Measurements from ENCODE around the gene LRMDA. TPM values are rescaled to one million over a fixed set of nuclear protein-coding genes. Genes with fewer than 3 reads are reported as not detected.

The LRMDA gene
- total and polyA plus RNA-seq, 2 of the 4 experiments (the other 2 are of a cell fraction), result 0.07 TPM; not detected in 1

GRCh38 chr10:75761289-75761688 is 329.9 kb downstream of the LRMDA start:
- intact Hi-C loops (cut with micrococcal nuclease), result no loop called here

More at GRCh38 chr10:75761289-75761688, 329.9 kb downstream of the LRMDA start:
- no peaks in the 10 kb centered on the region for H3K9me3 ChIP-seq (ENCODE audit: control insufficient read depth, insufficient read depth, low read length)
- H4K5ac ChIP-seq (ENCODE audit: low read depth, low read length), result no peak overlapping the region
- no peak overlapping the region for H2AK9ac ChIP-seq (replicated peaks; ENCODE audit: low read depth, low read length, poor library complexity)
- no peak overlapping the region for H3K4me2 ChIP-seq (ENCODE audit: low read depth, low read length)
- no peak overlapping the region for H2BK15ac ChIP-seq (ENCODE audit: low read depth, low read length)
- H3K9ac ChIP-seq (ENCODE audit: low read depth, low read length), result no peak overlapping the region
- H3K79me1 ChIP-seq (ENCODE audit: low read depth in 1 of 2, low read length in 2 of 2), result no peaks in the 10 kb centered on the region
- H3K18ac ChIP-seq (ENCODE audit: low read depth, low read length), result no peak overlapping the region
- no peak for DNase-seq
- ATAC-seq (ENCODE audit: low read depth), result no peak
- no peak overlapping the region for H2BK5ac ChIP-seq (ENCODE audit: low read depth, low read length, poor library complexity, severe bottlenecking)
- no peak overlapping the region for H3K56ac ChIP-seq (ENCODE audit: extremely low read depth, insufficient read depth, low read length)
- no peak overlapping the region for H3K14ac ChIP-seq (replicated peaks; ENCODE audit: low read depth, low read length)
- H3K4me3 ChIP-seq (ENCODE audit: insufficient read depth, low read depth, low read length), result no peak overlapping the region
- H3K27ac ChIP-seq (ENCODE audit: insufficient read depth, low read length), result no peak overlapping the region
- in situ Hi-C loops (cut with MboI; ENCODE audit: low sequenced_read_pairs), result no loop called here
- no peak overlapping the region for H4K8ac ChIP-seq (ENCODE audit: low read depth in 2 of 2, low read length in 2 of 2)
- no TSS peak for BruUV-seq (replicated peaks)
- no peak overlapping the region for H3K4ac ChIP-seq (ENCODE audit: low read depth, low read length)
- H4K20me1 ChIP-seq (ENCODE audit: insufficient read depth, low read length), result no peaks in the 10 kb centered on the region
- POLR2A ChIA-PET (ENCODE audit: unreplicated experiment), result no interaction called here
- no peak overlapping the region for H2AK5ac ChIP-seq (ENCODE audit: low read depth, low read length)
- no peak for TF ChIP-seq RFX5 (IDR thresholded peaks at IDR 0.05; ENCODE audit: low read depth, low read length)
- no peak for TF ChIP-seq NFE2L2 (IDR thresholded peaks at IDR 0.05; ENCODE audit: low read depth, low read length)
- no peak for TF ChIP-seq CTCF (conservative IDR thresholded peaks at IDR 0.05; ENCODE audit: low read depth, low read length)
- no peak for TF ChIP-seq POLR2A (IDR thresholded peaks at IDR 0.05; ENCODE audit: low read depth, low read length)
- no peak for TF ChIP-seq BHLHE40 (IDR thresholded peaks at IDR 0.05; ENCODE audit: low read depth, low read length)
- no peak for TF ChIP-seq USF2 (IDR thresholded peaks at IDR 0.05; ENCODE audit: low read depth, low read length)
- TF ChIP-seq MAFK (IDR thresholded peaks at IDR 0.05; ENCODE audit: low read depth, low read length), result no peak
- no peak for TF ChIP-seq CEBPB (IDR thresholded peaks at IDR 0.05; ENCODE audit: low read depth, low read length)
- TF ChIP-seq RCOR1 (IDR thresholded peaks at IDR 0.05; ENCODE audit: insufficient replicate concordance, low read length), result no peak
- TF ChIP-seq ELK1 (IDR thresholded peaks at IDR 0.05; ENCODE audit: borderline replicate concordance, low read depth, low read length), result no peak
- TF ChIP-seq SMC3 (IDR thresholded peaks at IDR 0.05; ENCODE audit: low read depth, low read length), result no peak
- no peak for TF ChIP-seq CHD1 (IDR thresholded peaks at IDR 0.05; ENCODE audit: low read depth, low read length)
- TF ChIP-seq RAD21 (IDR thresholded peaks at IDR 0.05; ENCODE audit: low read length), result no peak
- TF ChIP-seq FOS (IDR thresholded peaks at IDR 0.05; ENCODE audit: low read depth, low read length), result no peak
- no peak for TF ChIP-seq MAZ (IDR thresholded peaks at IDR 0.05; ENCODE audit: borderline replicate concordance, low read depth, low read length)
- no peak for TF ChIP-seq MXI1 (IDR thresholded peaks at IDR 0.05; ENCODE audit: borderline replicate concordance, low read depth, low read length)
- whole genome bisulfite sequencing, 2 experiments (ENCODE audit: extremely low coverage in 2 of 2, insufficient read length in 1 of 2), result no CpG with 5 or more reads among the region's 2 CpGs
- no peak overlapping the region for H4K91ac ChIP-seq (ENCODE audit: insufficient read depth, low read depth, low read length)
- H2BK20ac ChIP-seq (ENCODE audit: low read depth, low read length), result no peak overlapping the region
- no peak overlapping the region for H2BK120ac ChIP-seq (ENCODE audit: low read depth, low read length)
- no peaks in the 10 kb centered on the region; the same call in 1 of the 2 replicates for H3K27me3 ChIP-seq (ENCODE audit: control insufficient read depth, insufficient read depth, low read length)
- no peaks in the 10 kb centered on the region for H3K36me3 ChIP-seq (ENCODE audit: control insufficient read depth, insufficient read depth, low read length)
- dilution Hi-C loops (cut with HindIII; ENCODE audit: low sequenced_read_pairs, unreplicated experiment), result no loop called here
- H3K23ac ChIP-seq (ENCODE audit: low read depth, low read length), result no peak overlapping the region
- CTCF ChIA-PET, result no interaction called here
- no peak overlapping the region for H2AFZ ChIP-seq (replicated peaks; ENCODE audit: low read length, poor library complexity)
- H3K9me1 ChIP-seq (ENCODE audit: insufficient read depth, low read length), result no peaks in the 10 kb centered on the region
- no peaks in the 10 kb centered on the region for H3K4me1 ChIP-seq (ENCODE audit: control insufficient read depth, insufficient read depth, low read length)

Data from IMR-90 (cell line).